H7 (cell line): ENCODE measurements around the gene PITHD1. TPM values are rescaled to one million over a fixed set of nuclear protein-coding genes. Genes with fewer than 3 reads are reported as not detected.
"Not testable (repeated sequence)": the region's sequence is repeated elsewhere in the genome, so short reads cannot be mapped to it uniquely, and the experiment has no call there.

Source experiments
- DNase-seq: peaks from one replicate; pipeline ENCODE4 v3.0.0; 2012
- H3K27me3 ChIP-seq: 2 replicates; pipeline ENCODE4 v1.6.0; 2011; ENCODE audit warnings: mild to moderate bottlenecking, low read length; ENCODE audit not compliant: control insufficient read depth, insufficient read depth
- H3K36me3 ChIP-seq: replicated peaks from 2 replicates; pipeline ENCODE4 v1.5.1; 2011; ENCODE audit warnings: low read length; ENCODE audit not compliant: control insufficient read depth, insufficient read depth
- H3K4me3 ChIP-seq: 2 replicates; pipeline ENCODE4 v1.5.1; 2011; ENCODE audit warnings: low read depth, mild to moderate bottlenecking, control low read depth, low read length, moderate library complexity; ENCODE audit not compliant: insufficient read depth
- total RNA-seq: library from RNA; depleted of rRNA; stranded (reverse); fragments of >200 nt; shearing (Covaris generic); gene quantifications from 2 replicates; pipeline ENCODE4 v1.2.3, GENCODE V29; 2014

The PITHD1 gene
- total RNA-seq, 1 experiment from 2014 or later = 125 TPM

- peak overlapping the region; percentile 65 for H3K4me3 ChIP-seq
- peak; percentile 90 for DNase-seq
Observed at GRCh38 chr1:23791516-23792047, 13.4 kb downstream of the PITHD1 start.

GRCh38 chr1:23792151-23792945, 14.1 kb downstream of the PITHD1 start:
- peak; percentile 74 for DNase-seq
- Histone ChIP-seq H3K4me3 (peak overlapping the region; percentile 65), H3K27me3 (no peaks in the 10 kb centered on the region), H3K36me3 (peaks cover 13% of the 10 kb centered on the region)

More at GRCh38 chr1:23791516-23792047, 13.4 kb downstream of the PITHD1 start:
- H3K36me3 ChIP-seq = peaks cover 13% of the 10 kb centered on the region
- H3K27me3 ChIP-seq = no peaks in the 10 kb centered on the region

DNA sequence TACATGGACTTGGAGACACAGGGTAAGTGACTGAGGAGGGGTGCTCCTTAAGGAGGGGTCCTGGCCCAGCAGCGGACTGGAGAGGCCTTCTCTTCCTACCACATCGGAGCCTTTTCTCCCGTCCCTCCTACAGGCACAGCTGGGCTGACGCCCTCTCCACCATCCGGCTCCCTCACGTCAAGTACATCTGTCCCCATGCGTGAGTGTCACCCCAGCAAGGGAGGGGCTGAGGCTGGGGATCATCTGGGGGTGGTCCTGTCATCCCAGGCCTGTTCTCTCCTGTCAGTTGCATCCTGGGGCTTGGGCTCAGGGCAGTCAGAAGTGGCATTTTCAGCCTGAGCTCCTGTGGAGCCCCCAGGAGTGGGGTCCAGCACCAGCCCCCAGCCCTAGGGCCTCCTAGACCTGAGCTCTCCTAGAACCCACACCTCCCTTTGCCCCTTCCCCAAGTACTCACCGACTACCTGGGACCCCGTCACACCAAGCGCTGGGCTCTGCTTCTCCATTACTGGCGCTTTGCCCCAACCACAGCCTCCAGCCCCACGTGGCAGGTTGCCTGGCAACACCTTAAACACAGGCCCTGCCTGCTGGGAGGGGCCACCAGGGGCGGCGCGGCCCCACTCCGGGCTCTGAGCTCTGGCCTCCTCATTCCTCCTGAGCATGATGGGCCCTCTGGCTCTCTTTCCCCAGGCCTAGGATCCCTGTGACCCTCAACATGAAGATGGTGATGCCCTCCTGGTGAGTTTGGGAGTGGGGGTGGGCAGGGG, 15.0 kb downstream of the PITHD1 start:
- Histone ChIP-seq H3K27me3 (no peaks in the 10 kb centered on the region), H3K36me3 (peaks cover 14% of the 10 kb centered on the region), H3K4me3 (no peak overlapping the region)
- peak; percentile 73 for DNase-seq

DNA sequence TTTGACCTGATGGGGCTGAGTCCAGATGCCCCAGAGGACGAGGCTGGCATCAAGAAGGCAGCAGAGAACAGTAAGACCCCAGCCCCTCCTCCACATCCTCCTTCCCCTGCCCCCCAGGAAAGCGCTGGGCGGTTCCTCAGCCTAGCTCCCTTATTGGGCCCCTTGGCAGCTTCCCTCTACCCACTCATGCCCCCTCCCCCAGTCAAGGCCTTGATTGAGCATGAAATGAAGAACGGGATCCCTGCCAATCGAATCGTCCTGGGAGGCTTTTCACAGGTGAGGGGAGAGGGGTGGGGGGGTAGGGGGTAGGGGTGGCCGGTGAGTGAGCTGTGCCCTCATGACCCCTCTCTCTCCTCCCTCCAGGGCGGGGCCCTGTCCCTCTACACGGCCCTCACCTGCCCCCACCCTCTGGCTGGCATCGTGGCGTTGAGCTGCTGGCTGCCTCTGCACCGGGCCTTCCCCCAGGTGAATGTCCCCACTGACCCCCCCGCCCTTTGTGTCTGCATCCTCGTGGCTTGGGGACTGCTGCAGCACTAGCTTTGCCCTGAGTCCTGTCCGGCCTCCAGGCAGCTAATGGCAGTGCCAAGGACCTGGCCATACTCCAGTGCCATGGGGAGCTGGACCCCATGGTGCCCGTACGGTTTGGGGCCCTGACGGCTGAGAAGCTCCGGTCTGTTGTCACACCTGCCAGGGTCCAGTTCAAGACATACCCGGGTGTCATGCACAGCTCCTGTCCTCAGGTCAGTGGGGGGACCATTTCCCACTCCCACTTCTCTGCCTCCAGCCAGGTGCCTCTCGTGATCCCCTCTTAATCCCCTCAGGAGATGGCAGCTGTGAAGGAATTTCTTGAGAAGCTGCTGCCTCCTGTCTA, 15.9 kb downstream of the PITHD1 start:
- no peaks in the 10 kb centered on the region for H3K27me3 ChIP-seq
- no peak for DNase-seq
- no peak overlapping the region for H3K4me3 ChIP-seq
- peaks cover 14% of the 10 kb centered on the region for H3K36me3 ChIP-seq

- not testable (repeated sequence) for DNase-seq
Observed at GRCh38 chr1:23794732-23795182, 16.5 kb downstream of the PITHD1 start.

GRCh38 chr1:23795676-23796465, 17.7 kb downstream of the PITHD1 start:
- Histone ChIP-seq H3K36me3 (peaks cover 14% of the 10 kb centered on the region), H3K4me3 (no peak overlapping the region)
- peak; percentile 35 for DNase-seq

More at GRCh38 chr1:23794732-23795182, 16.5 kb downstream of the PITHD1 start:
- not testable (repeated sequence) for H3K27me3 ChIP-seq, H3K4me3 ChIP-seq
- peaks cover 14% of the 10 kb centered on the region for H3K36me3 ChIP-seq

DNA sequence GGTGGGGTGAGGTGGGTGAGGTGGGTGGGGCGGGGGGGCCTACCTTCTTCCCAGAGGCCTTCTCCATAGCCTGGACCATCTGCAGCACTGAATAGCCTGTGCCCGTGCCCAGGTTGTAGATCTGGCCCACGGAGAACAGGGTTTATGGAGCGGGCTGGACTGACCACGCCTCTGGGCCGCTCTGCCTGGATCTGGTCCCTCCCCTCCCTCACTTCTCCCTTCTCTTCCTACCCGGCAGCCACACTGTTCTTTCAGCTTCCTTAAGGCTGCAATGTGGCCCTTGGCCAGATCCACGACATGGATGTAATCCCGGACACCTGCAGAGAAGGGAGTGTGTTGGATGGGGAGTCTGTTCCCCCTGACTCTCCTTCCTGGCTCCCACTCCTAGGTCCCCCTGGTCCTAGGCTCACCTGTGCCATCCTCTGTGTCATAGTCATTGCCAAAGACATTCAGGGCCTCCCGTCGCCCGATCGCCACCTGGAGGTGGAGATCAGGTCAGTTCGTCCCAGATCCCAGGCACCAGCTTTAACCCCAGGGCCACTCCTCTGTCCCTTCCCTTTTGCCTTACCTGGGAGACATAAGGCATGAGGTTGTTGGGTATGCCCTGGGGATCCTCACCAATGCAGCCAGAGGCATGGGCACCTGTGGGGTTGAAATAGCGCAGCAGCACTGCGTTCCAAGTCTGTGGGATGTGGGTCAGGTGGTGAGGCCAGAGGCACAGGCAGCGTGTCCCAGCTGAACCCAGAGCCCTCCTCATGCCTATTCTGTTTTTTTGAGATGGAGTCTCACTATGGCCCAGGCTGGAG, 18.5 kb downstream of the PITHD1 start:
- Histone ChIP-seq H3K4me3 (no peak overlapping the region), H3K27me3 (peaks cover 7% of the 10 kb centered on the region; the same call in 1 of the 2 replicates), H3K36me3 (peaks cover 14% of the 10 kb centered on the region)
- peak; percentile 77 for DNase-seq

More at GRCh38 chr1:23795676-23796465, 17.7 kb downstream of the PITHD1 start:
- no peaks in the 10 kb centered on the region for H3K27me3 ChIP-seq

DNA sequence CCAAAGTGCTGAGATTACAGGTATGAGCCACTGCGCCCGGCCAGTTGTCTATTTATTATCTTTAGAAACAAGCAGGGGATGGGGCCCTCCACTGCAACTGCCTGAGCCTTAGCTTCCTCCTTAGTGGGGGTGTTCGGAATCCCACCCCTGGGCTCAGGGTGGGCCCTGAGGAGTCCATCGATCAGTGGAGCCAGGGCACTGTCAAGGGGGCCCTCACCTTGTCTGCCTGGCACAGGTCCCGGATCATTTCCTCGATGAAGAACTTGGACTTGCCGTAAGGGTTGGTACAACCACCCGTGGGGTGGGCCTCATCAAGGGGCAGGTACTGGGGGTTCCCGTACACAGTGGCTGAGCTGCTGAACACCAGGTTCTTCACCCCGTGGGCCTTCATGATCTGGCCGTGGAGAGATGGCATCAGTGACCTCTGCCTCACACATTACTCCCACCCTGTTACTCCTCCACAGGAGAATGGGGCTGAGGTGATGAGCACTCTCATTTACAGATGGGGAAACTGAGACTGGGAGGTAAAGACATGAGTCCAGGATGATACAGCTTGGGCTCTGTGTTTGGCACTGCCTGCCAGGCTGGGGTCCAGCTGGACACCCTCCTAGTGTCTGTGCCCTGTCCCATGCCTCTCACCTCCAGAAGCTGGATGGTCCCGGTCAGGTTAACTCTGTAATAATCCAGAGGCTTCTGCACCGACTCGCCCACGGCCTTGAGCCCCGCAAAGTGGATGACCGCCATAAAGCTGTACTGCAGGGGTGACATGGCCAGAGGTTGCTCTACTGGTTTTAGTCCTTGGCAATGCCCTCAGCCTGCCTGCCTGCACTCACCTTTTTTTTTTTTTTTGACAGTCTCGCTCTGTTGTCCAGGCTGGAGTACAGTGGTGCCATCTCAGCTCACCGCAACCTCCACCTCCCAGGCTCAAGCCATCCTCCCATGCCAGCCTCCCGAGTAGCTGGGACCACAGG, 19.5 kb downstream of the PITHD1 start:
- H3K27me3 ChIP-seq = peaks cover 9% of the 10 kb centered on the region; the same call in 1 of the 2 replicates
- no peak overlapping the region for H3K4me3 ChIP-seq
- peak; percentile 21 for DNase-seq
- peaks cover 14% of the 10 kb centered on the region for H3K36me3 ChIP-seq

DNA sequence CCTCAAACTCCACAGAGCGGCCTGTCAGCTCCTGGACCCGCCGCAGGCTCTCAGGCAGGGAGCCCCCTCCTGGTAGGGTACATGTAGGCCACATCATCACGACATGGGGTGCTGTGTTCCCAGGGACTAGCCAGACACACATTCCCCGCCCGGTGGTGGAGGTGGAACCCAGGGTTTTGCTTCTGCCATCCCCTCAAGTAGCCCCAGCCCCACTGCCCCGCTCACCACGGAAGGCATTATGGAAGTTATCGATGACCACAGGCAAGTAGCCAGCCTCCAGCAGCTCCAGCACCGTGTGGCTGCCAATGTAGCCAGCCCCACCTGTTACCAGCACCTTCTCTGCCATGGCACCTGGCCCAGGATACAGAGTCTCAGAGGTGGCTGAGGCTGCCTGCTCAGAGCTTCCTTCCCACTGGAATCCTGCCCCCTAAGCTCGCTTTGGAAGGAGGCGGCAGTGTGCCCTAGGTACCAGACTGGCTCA, 20.5 kb downstream of the PITHD1 start:
- peaks cover 12% of the 10 kb centered on the region for H3K36me3 ChIP-seq
- peaks cover 9% of the 10 kb centered on the region; the same call in 1 of the 2 replicates for H3K27me3 ChIP-seq
- no peak overlapping the region for H3K4me3 ChIP-seq
- DNase-seq = peak; percentile 77

- DNase-seq = no peak
- peak overlapping the region; percentile 73 for H3K4me3 ChIP-seq
Observed at GRCh38 chr1:23799255-23799569, 21.0 kb downstream of the PITHD1 start.

DNA sequence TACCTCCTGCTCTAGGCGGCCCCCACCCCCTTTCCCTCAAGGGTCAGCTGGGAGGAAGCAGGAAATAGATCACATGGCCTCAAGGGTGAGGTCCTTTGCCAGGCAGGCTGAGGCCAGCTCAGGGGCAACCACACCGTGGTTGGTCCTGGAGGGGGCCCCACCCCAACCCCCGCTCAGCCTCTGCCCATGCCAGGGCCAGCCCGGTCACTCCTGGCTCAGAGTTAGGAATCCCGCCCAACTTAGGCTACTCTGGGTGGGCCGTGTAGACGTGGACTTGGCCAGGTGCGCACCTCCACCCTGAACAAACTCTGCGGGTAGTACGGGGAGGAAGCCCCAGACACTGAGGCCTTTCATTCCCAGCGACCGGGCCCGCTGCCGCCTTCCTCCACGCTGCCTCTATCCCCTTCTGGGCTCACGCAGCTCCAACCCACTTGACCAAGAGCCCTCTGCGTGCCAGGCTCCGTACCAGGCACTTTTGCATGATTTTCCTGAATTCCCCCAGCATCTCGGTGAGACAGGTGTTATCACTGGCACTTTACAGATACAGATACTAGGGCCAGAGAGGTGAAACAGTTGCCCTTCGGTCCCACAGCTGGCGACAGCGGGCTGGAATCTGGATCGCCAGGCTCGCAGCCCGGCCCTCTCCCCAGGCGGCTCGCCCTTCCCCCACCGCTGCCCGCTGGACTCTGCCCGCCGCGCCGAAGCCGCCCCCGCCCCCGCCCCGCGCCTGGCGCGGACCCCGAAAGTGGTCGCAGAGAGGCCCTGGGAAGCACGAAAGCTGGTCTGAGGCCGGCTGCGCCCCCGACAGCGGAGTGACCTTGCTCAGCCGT, 21.6 kb downstream of the PITHD1 start:
- DNase-seq = peak; percentile 91
- Histone ChIP-seq H3K36me3 (peaks cover 12% of the 10 kb centered on the region), H3K27me3 (peaks cover 9% of the 10 kb centered on the region; the same call in 1 of the 2 replicates), H3K4me3 (peak overlapping the region; percentile 73)

More at GRCh38 chr1:23799255-23799569, 21.0 kb downstream of the PITHD1 start:
- Histone ChIP-seq H3K27me3 (peaks cover 9% of the 10 kb centered on the region; the same call in 1 of the 2 replicates), H3K36me3 (peaks cover 12% of the 10 kb centered on the region)
